Endodermal cell (in vitro differentiated cells): ENCODE data around the gene ABI3BP. TPM values are rescaled to one million over a fixed set of nuclear protein-coding genes. Genes with fewer than 3 reads are reported as not detected.

Experiments used
- DNase-seq: peaks from one replicate; pipeline ENCODE4 v3.0.0-alpha.2; 2017
- H3K27ac ChIP-seq: 2 replicates; pipeline ENCODE4 v1.5.1; 2013; ENCODE audit warnings: mild to moderate bottlenecking, low read depth, low read length, moderate library complexity
- H3K27me3 ChIP-seq: 2 replicates; pipeline ENCODE4 v1.6.1; 2013; ENCODE audit warnings: mild to moderate bottlenecking, low read length, moderate library complexity; ENCODE audit not compliant: insufficient read depth, control insufficient read depth, poor library complexity, severe bottlenecking
- H3K36me3 ChIP-seq: 2 replicates; pipeline ENCODE4 v1.7.0; 2013; ENCODE audit warnings: mild to moderate bottlenecking, low read length, moderate library complexity; ENCODE audit not compliant: control insufficient read depth, insufficient read depth
- H3K4me1 ChIP-seq: one replicate; pipeline ENCODE4 v1.7.0; 2013; ENCODE audit warnings: low read length; ENCODE audit not compliant: control insufficient read depth, insufficient read depth
- H3K4me3 ChIP-seq: 2 replicates; pipeline ENCODE4 v1.5.1; 2013; ENCODE audit warnings: mild to moderate bottlenecking, low read length, moderate library complexity
- H3K9ac ChIP-seq: 2 replicates; pipeline ENCODE4 v1.6.1; 2013; ENCODE audit warnings: mild to moderate bottlenecking, low read length, moderate library complexity; ENCODE audit not compliant: poor library complexity, severe bottlenecking; ENCODE audit errors: extremely low read depth
- H3K9me3 ChIP-seq: 2 replicates; pipeline ENCODE4 v1.6.1; 2013; ENCODE audit warnings: mild to moderate bottlenecking, low read length, moderate library complexity; ENCODE audit not compliant: control insufficient read depth
- H3K27ac Mint-ChIP-seq: 2 replicates; pipeline ENCODE4 v1.8.0; 2020; ENCODE audit warnings: mixed read lengths
- H3K27me3 Mint-ChIP-seq: 2 replicates; pipeline ENCODE4 v1.8.0; 2021; ENCODE audit warnings: mild to moderate bottlenecking, mixed read lengths; ENCODE audit not compliant: insufficient read depth
- H3K36me3 Mint-ChIP-seq: 2 replicates; pipeline ENCODE4 v1.8.0; 2020; ENCODE audit warnings: low read depth, mixed read lengths
- H3K4me1 Mint-ChIP-seq: 2 replicates; pipeline ENCODE4 v1.8.0; 2020; ENCODE audit warnings: mixed read lengths
- H3K4me3 Mint-ChIP-seq: 2 replicates; pipeline ENCODE4 v1.8.0; 2020; ENCODE audit warnings: mild to moderate bottlenecking, moderate library complexity, mixed read lengths
- H3K9me3 Mint-ChIP-seq: 2 replicates; pipeline ENCODE4 v1.8.0; 2020; ENCODE audit warnings: mild to moderate bottlenecking, mixed read lengths
- WGBS, 2 experiments: methylation state at CpG; one replicate each; pipeline versions ENCODE4 v1.1.5 to v1.1.7; 2013; ENCODE audit warnings: missing lambda C conversion rate in 2 of 2, mixed read lengths in 1 of 2; ENCODE audit not compliant: insufficient coverage in 1 of 2, insufficient read length in 1 of 2; 5-methylcytosine and 5-hydroxymethylcytosine counted together
- total RNA-seq, 2 donors: library from RNA; stranded (reverse); fragmentation: NEBNext Ultra II Directional in 1 of 2; extraction: Animal tissue kit (Norgen Biotek cat#: 25700) in 1 of 2; gene quantifications; 2 replicates in 1 of 2; 3 replicates in 1 of 2; pipeline ENCODE4 v1.2.1, GENCODE V29; 2021
- TF ChIP-seq, protein P1 (sequence below): fragments of 200-600 bp; sonication (generic); conservative IDR thresholded peaks from 2 replicates; pipeline ENCODE4 v1.5.0; 2021; ENCODE audit warnings: antibody characterized with exemption, mild to moderate bottlenecking

The ABI3BP gene
- total RNA-seq, 2 donors from 2014 or later: 0.42 TPM; not detected in 1

DNA sequence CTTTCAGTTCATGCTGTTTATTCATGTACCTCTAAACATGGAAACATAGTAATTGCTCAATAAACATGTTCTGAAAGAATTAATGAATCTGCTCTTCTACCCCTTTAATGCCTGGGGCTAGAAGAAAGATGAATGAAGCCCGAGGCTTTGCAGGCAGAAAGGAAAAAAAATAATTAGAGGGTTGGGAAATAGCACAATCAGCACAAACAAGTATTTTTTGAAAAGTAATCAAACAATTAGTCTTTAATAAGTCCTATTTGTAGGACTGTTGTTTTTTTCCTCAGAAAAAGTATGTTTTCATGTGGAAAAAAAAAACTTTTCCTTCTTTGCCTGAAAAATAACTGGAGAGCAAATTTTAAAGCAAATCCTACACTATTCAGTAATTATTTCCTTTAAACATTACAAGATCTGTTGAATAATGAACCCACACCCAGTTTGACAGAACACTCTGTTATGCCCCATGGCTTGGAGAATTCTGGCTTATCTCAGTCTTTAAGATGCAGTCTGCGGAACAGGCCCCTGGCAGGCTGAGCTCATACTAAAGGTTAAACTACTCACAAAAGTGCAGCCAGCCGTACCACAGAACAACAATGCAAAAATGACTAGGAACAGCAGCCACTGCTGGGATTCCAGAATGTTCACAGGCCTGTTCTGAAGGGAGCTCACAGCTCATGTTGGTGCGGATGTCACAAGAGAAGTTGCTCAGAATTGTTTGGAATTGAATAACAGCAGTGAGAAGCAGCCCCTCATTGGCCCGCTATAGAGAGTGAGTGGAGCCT, 79.2 kb downstream of the ABI3BP start:
- Mint-ChIP-seq H3K4me3 (no peak overlapping the region), H3K27me3 (peaks cover 4% of the 10 kb centered on the region), H3K36me3 (no peaks in the 10 kb centered on the region), H3K9me3 (peaks cover 5% of the 10 kb centered on the region), H3K27ac (no peak overlapping the region), H3K4me1 (no peaks in the 10 kb centered on the region)
- Histone ChIP-seq H3K4me3 (no peak overlapping the region), H3K9ac (no peak overlapping the region), H3K36me3 (no peaks in the 10 kb centered on the region), H3K9me3 (no peaks in the 10 kb centered on the region), H3K27ac (no peak overlapping the region), H3K4me1 (no peaks in the 10 kb centered on the region), H3K27me3 (no peaks in the 10 kb centered on the region)
- DNase-seq: no peak
- TF ChIP-seq, protein P1, sequence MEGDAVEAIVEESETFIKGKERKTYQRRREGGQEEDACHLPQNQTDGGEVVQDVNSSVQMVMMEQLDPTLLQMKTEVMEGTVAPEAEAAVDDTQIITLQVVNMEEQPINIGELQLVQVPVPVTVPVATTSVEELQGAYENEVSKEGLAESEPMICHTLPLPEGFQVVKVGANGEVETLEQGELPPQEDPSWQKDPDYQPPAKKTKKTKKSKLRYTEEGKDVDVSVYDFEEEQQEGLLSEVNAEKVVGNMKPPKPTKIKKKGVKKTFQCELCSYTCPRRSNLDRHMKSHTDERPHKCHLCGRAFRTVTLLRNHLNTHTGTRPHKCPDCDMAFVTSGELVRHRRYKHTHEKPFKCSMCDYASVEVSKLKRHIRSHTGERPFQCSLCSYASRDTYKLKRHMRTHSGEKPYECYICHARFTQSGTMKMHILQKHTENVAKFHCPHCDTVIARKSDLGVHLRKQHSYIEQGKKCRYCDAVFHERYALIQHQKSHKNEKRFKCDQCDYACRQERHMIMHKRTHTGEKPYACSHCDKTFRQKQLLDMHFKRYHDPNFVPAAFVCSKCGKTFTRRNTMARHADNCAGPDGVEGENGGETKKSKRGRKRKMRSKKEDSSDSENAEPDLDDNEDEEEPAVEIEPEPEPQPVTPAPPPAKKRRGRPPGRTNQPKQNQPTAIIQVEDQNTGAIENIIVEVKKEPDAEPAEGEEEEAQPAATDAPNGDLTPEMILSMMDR: no peak
- 93 to 95% methylated on average over 4 to 5 of the region's 5 CpGs for WGBS, 2 experiments

DNA sequence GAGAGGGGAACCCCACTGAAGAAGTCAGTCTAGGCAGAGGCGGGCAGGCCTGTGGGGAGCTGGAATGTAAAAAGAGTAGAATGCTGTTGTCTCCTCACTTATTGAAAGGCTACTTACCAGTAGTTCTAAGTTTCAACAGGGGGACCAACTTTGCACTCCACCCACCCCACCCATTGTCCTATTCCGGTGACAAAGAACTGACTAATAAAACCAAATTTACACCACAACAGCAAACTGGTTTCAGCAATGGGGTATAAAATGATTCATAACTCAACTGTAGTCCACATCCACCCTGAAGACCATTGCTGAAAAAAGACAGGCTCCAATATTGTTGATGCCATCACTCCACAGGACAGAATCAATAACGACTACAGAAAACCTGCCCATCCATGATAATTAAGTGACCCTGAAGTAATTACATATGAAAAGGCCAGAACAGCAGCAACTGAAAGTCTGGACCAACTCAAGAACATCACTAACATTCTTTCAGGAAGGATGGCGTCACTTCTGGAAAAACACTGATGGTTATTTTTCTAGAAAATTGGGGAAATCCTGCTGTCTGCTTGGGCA, 80.2 kb downstream of the ABI3BP start:
- Histone ChIP-seq H3K9me3 (no peaks in the 10 kb centered on the region), H3K4me1 (no peaks in the 10 kb centered on the region), H3K4me3 (no peak overlapping the region), H3K36me3 (no peaks in the 10 kb centered on the region), H3K9ac (no peak overlapping the region), H3K27me3 (no peaks in the 10 kb centered on the region), H3K27ac (no peak overlapping the region)
- DNase-seq: no peak
- H3K4me3 Mint-ChIP-seq: no peak overlapping the region
- no peaks in the 10 kb centered on the region for H3K4me1 Mint-ChIP-seq
- 80 to 83% methylated on average over 2 to 4 of the region's 4 CpGs for WGBS, 2 experiments
- no peak overlapping the region for H3K27ac Mint-ChIP-seq
- TF ChIP-seq, protein P1: no peak
- H3K27me3 Mint-ChIP-seq: no peaks in the 10 kb centered on the region
- H3K9me3 Mint-ChIP-seq: peaks cover 5% of the 10 kb centered on the region
- no peaks in the 10 kb centered on the region for H3K36me3 Mint-ChIP-seq

DNA sequence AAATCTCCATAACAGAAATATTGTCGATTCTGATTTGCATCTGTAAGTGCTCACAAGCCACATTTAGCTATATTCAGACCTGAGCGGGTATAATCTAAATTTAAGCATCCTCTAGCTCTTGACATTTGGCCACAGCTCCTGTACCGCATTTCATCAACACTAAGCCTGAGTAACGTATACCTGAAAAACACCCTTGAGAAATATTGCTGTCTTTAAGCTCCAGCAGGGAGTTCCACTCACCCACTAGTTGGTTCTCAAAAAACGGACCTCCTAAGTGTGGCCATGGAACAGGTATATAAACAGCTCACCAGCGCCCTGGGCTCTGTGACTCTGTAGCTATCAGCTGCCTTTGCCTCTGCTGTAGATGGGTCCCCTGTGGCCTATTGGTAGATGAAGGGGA, 80.7 kb downstream of the ABI3BP start:
- no peaks in the 10 kb centered on the region for H3K36me3 Mint-ChIP-seq
- WGBS, 2 experiments: 84 to 100% methylated on average over 4 to 6 of the region's 6 CpGs
- TF ChIP-seq, protein P1: no peak

More for the DNA sequence above, 80.7 kb downstream of the ABI3BP start:
- Mint-ChIP-seq H3K27me3 (no peaks in the 10 kb centered on the region), H3K27ac (no peak overlapping the region), H3K4me3 (no peak overlapping the region), H3K4me1 (no peaks in the 10 kb centered on the region), H3K9me3 (peaks cover 5% of the 10 kb centered on the region)
- no peak for DNase-seq
- H3K27me3 ChIP-seq: no peaks in the 10 kb centered on the region
- no peak overlapping the region for H3K4me3 ChIP-seq
- H3K9me3 ChIP-seq: no peaks in the 10 kb centered on the region
- H3K36me3 ChIP-seq: no peaks in the 10 kb centered on the region
- no peaks in the 10 kb centered on the region for H3K4me1 ChIP-seq
- no peak overlapping the region for H3K9ac ChIP-seq
- H3K27ac ChIP-seq: no peak overlapping the region
